Stimulated activated naive CD8-positive, alpha-beta T cell treated with anti-CD3 and anti-CD28 coated beads, Interleukin-15, amount 100 ng/mL, for 72 hours (primary cell): ENCODE measurements around the gene SOAT2.
"Not testable (repeated sequence)": the region's sequence is repeated elsewhere in the genome, so short reads cannot be mapped to it uniquely, and the experiment has no call there.

ENCODE experiments used
- ATAC-seq: fragments of 150-1000 bp; cut with Tn5 transposase; 2 replicates; pipeline ENCODE4 v1.10.0; 2021; ENCODE audit warnings: mild to moderate bottlenecking, moderate library complexity
- DNase-seq, 2 donors: peaks; one replicate each; pipeline ENCODE4 v3.0.0; 2021 to 2022
- H3K27ac Mint-ChIP-seq, 2 donors: one replicate each; pipeline ENCODE4 v1.8.0; 2022; ENCODE audit warnings: mild to moderate bottlenecking in 2 of 2, mixed read lengths in 2 of 2, moderate library complexity in 2 of 2
- H3K27me3 Mint-ChIP-seq: one replicate; pipeline ENCODE4 v1.8.0; 2022; ENCODE audit warnings: mixed read lengths
- H3K4me1 Mint-ChIP-seq: one replicate; pipeline ENCODE4 v1.8.0; 2022; ENCODE audit warnings: mild to moderate bottlenecking, mixed read lengths
- H3K4me3 Mint-ChIP-seq, 2 donors: one replicate each; pipeline ENCODE4 v1.8.0; 2022; ENCODE audit warnings: mild to moderate bottlenecking in 2 of 2, mixed read lengths in 2 of 2, moderate library complexity in 1 of 2
- H3K9me3 Mint-ChIP-seq, 2 donors: one replicate each; pipeline ENCODE4 v1.8.0; 2022; ENCODE audit warnings: mixed read lengths in 2 of 2

SOAT2 gene

GRCh38 chr12:53094796-53095595, 8.3 kb upstream of the SOAT2 start:
- not testable (repeated sequence) for H3K27ac Mint-ChIP-seq, ATAC-seq, H3K9me3 Mint-ChIP-seq, H3K4me3 Mint-ChIP-seq, DNase-seq
- H3K27me3 Mint-ChIP-seq = peaks cover 15% of the 10 kb centered on the region
- H3K4me1 Mint-ChIP-seq = peaks cover 49% of the 10 kb centered on the region

DNA sequence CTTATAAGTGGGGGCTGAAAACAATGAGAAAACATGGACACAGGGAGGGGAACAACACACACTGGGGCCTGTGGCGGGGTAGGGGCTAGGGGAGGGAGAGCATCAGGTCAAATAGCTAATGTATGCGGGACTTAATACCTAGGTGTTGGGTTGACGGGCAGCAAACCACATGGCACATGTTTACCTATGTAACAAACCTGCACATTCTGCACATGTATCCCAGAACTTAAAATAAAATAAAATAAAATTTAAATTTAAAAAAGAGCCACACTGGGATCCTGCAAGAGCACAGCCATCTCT, 7.7 kb upstream of the SOAT2 start:
- not testable (repeated sequence) for DNase-seq, ATAC-seq, H3K27ac Mint-ChIP-seq, H3K4me3 Mint-ChIP-seq, H3K9me3 Mint-ChIP-seq
- peaks cover 49% of the 10 kb centered on the region for H3K4me1 Mint-ChIP-seq
- peaks cover 15% of the 10 kb centered on the region for H3K27me3 Mint-ChIP-seq

DNA sequence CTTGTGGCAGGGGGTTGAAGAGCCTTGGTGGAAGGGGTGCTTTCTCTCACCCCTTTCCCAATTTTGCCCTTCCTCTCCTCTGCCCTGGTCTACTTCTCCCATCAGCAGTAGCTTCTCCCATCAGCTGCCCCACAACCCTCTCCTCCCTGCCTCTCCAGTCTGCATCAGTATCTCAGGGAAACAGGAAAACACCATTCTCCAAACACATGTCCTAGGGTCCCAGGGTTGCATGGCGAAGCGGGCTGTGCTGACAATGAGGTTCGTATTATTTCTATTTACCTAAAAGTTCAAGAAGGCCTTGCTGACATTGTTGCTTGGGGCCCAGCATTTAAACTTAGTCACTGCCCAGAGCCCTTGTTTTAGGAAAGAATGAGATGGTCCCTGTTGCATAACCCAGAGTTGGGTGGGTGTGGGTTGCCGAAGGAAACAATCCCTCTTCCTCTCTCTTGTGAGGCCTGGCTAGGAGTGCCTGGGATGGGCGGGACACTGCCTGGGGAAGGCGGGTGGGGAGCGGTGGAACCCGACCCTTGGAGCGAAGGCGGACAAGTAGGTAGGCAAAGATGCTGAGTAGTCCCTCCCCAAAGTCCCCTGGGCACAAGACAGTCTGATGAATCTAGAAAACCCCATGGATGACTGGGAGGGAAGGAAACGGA, 7.1 kb upstream of the SOAT2 start:
- ATAC-seq (no peak), DNase-seq (no peak)
- Mint-ChIP-seq H3K9me3 (no peaks in the 10 kb centered on the region), H3K4me3 (peak overlapping the region in 1 of 2 donors; percentile 88), H3K27me3 (peaks cover 15% of the 10 kb centered on the region), H3K27ac (no peak overlapping the region), H3K4me1 (peaks cover 50% of the 10 kb centered on the region)

DNA sequence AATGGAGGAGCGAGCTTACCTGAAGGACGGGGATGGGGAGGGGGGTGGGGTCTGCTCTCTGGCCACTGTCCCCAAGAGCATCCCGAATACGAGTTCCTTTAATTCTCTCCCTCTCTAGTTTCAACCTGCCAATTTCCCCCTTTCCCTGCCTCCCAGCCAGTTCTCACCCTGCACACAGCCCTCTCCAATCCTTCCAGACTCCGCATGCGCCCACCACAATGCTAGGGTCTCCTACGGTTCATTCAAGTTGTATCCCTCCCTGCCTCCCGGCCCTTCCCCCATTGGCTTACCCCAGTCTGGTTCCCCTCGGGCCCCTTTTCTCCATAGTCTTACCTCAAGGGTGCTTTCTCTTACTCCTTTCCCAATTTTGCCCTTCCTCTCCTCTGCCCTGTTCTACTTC, 6.5 kb upstream of the SOAT2 start:
- ATAC-seq = no peak
- Mint-ChIP-seq H3K4me1 (peaks cover 55% of the 10 kb centered on the region), H3K27me3 (peaks cover 15% of the 10 kb centered on the region), H3K4me3 (peak overlapping the region; percentile 82 to 88), H3K27ac (peak overlapping the region in 1 of 2 donors; percentile 81), H3K9me3 (no peaks in the 10 kb centered on the region)
- no peak for DNase-seq

GRCh38 chr12:53097207-53097563, 6.1 kb upstream of the SOAT2 start:
- Mint-ChIP-seq H3K4me1 (peaks cover 59% of the 10 kb centered on the region), H3K27ac (peak overlapping the region in 1 of 2 donors; percentile 81), H3K9me3 (no peaks in the 10 kb centered on the region), H3K4me3 (peak overlapping the region; percentile 82 to 88), H3K27me3 (peaks cover 15% of the 10 kb centered on the region)
- no peak for DNase-seq
- no peak for ATAC-seq

GRCh38 chr12:53097564-53098353, 5.5 kb upstream of the SOAT2 start, which contains the start of gene IGFBP6:
TSS of gene IGFBP6 (plus strand) at chr12:53097667. CDS start at chr12:53097718, 51 bp downstream.
- Mint-ChIP-seq H3K4me3 (peak within 1 kb of the TSS; percentile 82 to 88), H3K9me3 (no peaks in the 10 kb centered on the region), H3K4me1 (peaks cover 65% of the 10 kb centered on the region), H3K27ac (peak within 1 kb of the TSS; percentile 92 to 95), H3K27me3 (peaks cover 15% of the 10 kb centered on the region)
- ATAC-seq (peak; percentile 81), DNase-seq (peak; percentile 71 to 72)

GRCh38 chr12:53098354-53098981, 4.8 kb upstream of the SOAT2 start:
- Mint-ChIP-seq H3K27ac (peak overlapping the region; percentile 92 to 95), H3K4me3 (peak overlapping the region; percentile 82 to 88), H3K9me3 (no peaks in the 10 kb centered on the region), H3K4me1 (peaks cover 70% of the 10 kb centered on the region), H3K27me3 (peaks cover 15% of the 10 kb centered on the region)
- DNase-seq (peak; percentile 41 to 49), ATAC-seq (peak; percentile 54)

GRCh38 chr12:53099071-53099882, 4.0 kb upstream of the SOAT2 start:
- DNase-seq (peak; percentile 88), ATAC-seq (peak; percentile 57)
- peaks cover 70% of the 10 kb centered on the region for H3K4me1 Mint-ChIP-seq
- H3K27ac Mint-ChIP-seq = no peak overlapping the region
- H3K4me3 Mint-ChIP-seq = peak overlapping the region; percentile 82 to 88
- H3K27me3 Mint-ChIP-seq = peaks cover 15% of the 10 kb centered on the region
- no peaks in the 10 kb centered on the region for H3K9me3 Mint-ChIP-seq

DNA sequence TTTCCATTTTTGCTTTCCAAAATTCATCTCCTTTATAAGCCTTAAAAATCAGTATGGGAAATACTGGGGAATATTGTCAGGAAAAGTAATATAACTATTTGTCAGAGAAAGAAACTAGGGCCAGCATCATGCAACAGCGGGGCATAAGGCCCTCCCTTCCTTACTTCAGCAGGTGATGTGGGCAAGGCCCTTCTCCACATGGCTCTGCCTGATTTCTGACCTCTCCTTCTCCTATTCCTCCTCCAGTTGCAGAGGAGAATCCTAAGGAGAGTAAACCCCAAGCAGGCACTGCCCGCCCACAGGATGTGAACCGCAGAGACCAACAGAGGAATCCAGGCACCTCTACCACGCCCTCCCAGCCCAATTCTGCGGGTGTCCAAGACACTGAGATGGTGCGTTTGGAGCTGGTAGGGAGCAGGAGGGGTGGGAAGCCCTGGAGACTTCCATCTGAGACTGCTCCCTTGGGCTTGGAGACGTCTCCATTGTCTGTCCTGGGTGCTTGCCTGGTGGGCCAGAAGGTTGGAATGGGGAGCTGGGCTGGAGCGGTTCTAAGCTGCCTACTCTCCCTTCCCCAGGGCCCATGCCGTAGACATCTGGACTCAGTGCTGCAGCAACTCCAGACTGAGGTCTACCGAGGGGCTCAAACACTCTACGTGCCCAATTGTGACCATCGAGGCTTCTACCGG, 2.7 kb upstream of the SOAT2 start:
- no peak overlapping the region for H3K4me3 Mint-ChIP-seq
- no peak overlapping the region for H3K27ac Mint-ChIP-seq
- H3K27me3 Mint-ChIP-seq = peaks cover 15% of the 10 kb centered on the region
- ATAC-seq (no peak), DNase-seq (no peak)
- no peaks in the 10 kb centered on the region for H3K9me3 Mint-ChIP-seq
- H3K4me1 Mint-ChIP-seq = peaks cover 81% of the 10 kb centered on the region

GRCh38 chr12:53101266-53101665, 2.0 kb upstream of the SOAT2 start:
- ATAC-seq = no peak
- Mint-ChIP-seq H3K9me3 (no peaks in the 10 kb centered on the region), H3K27ac (no peak overlapping the region), H3K4me3 (no peak overlapping the region), H3K4me1 (peaks cover 83% of the 10 kb centered on the region), H3K27me3 (peaks cover 13% of the 10 kb centered on the region)
- no peak for DNase-seq

DNA sequence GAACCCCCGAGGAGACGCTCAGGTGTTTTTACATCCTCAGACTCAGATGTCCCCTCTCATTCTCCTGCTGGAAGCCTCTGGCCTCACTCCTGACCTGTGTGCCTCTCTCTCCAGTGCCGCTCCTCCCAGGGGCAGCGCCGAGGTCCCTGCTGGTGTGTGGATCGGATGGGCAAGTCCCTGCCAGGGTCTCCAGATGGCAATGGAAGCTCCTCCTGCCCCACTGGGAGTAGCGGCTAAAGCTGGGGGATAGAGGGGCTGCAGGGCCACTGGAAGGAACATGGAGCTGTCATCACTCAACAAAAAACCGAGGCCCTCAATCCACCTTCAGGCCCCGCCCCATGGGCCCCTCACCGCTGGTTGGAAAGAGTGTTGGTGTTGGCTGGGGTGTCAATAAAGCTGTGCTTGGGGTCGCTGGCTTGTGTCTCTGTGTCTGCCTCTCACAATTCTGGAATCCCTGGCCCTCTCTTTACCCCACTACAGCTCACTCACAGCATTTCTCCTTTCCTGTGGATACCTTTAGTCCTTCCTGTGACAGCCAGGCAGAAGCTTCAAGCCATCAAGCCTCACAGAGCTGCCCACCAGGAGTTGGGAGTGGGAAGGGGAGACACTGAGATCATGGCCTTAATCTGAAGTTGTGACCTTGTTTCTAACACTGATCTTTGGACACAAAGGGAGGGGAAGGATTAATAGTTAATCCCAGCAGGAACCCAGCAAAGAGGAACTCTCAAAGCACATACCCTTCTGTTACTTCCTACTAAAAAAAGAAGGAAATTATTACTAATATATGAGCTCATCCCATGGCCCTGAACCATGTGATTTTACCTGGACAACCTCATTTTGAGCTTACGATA, 1.1 kb upstream of the SOAT2 start:
- peak overlapping the region; percentile 74 to 84 for H3K4me3 Mint-ChIP-seq

GRCh38 chr12:53103860-53104305, 597 bp downstream of the SOAT2 start:
- peak overlapping the region in 1 of 2 donors; percentile 40 for H3K27ac Mint-ChIP-seq
- H3K4me3 Mint-ChIP-seq = peak overlapping the region; percentile 74 to 84
- H3K4me1 Mint-ChIP-seq = peaks cover 58% of the 10 kb centered on the region
- no peaks in the 10 kb centered on the region for H3K27me3 Mint-ChIP-seq
- ATAC-seq = peak; percentile 11
- no peak for DNase-seq
- no peaks in the 10 kb centered on the region for H3K9me3 Mint-ChIP-seq

More for the DNA sequence above, 1.1 kb upstream of the SOAT2 start:
- ATAC-seq (no peak), DNase-seq (no peak)
- Mint-ChIP-seq H3K27ac (peak overlapping the region; percentile 91 to 96), H3K9me3 (no peaks in the 10 kb centered on the region), H3K27me3 (peaks cover 4% of the 10 kb centered on the region), H3K4me1 (peaks cover 75% of the 10 kb centered on the region)

DNA sequence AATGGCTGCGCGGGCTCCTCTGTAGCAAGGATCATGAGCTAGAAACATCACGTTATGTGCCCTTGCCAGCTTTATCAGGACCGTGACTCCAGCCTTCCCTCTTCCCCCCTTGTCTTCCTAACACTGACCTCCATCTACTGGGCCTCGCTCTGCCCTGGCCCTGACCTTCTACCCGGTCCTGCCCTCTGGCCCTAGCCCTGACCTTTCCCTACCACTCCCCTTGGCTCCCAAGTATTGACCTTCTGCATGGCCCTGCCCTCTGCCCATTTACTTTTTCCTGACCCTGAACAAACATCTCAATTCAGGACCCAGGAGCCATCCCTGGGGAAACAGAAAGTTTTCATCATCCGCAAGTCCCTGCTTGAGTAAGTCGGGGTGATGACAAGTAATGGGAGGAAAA, 2.0 kb downstream of the SOAT2 start:
- Mint-ChIP-seq H3K9me3 (no peaks in the 10 kb centered on the region), H3K4me3 (no peak overlapping the region), H3K27ac (no peak overlapping the region), H3K4me1 (peaks cover 50% of the 10 kb centered on the region), H3K27me3 (no peaks in the 10 kb centered on the region)
- DNase-seq (no peak), ATAC-seq (no peak)
